Measurements from ENCODE around the gene HIF1A.

Gene HIF1A

DNA sequence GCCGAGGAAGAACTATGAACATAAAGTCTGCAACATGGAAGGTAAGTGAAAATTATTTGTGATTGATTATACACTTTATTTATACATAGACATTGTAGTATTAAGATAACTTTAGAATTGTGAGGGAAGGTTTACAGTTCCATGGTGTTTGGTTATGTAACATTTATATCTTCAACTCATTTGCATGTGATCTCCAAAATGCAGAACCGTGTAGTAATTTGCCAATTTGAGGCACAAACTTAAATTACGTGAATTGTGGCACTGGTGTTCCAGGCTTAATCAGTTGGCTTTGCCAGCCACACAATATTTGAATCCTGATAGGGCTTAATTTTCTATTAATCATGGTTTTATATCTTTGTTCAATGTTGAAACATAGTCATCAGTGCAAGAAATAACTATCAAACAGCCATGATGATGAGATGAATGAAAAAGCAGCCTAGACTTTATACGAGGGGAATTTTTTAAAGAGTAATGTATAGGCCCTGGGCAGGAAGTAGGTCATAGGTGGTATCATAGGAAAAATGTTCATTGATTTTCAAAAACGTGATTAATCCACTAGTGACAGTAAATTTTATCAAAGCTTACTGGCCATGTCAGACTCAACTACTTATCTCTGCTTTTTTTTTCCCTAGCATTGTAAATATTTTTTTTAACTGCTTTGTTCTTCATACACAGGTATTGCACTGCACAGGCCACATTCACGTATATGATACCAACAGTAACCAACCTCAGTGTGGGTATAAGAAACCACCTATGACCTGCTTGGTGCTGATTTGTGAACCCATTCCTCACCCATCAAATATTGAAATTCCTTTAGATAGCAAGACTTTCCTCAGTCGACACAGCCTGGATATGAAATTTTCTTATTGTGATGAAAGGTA is 31.7 kb downstream of the HIF1A start:
- TF ChIP-seq, protein P1, sequence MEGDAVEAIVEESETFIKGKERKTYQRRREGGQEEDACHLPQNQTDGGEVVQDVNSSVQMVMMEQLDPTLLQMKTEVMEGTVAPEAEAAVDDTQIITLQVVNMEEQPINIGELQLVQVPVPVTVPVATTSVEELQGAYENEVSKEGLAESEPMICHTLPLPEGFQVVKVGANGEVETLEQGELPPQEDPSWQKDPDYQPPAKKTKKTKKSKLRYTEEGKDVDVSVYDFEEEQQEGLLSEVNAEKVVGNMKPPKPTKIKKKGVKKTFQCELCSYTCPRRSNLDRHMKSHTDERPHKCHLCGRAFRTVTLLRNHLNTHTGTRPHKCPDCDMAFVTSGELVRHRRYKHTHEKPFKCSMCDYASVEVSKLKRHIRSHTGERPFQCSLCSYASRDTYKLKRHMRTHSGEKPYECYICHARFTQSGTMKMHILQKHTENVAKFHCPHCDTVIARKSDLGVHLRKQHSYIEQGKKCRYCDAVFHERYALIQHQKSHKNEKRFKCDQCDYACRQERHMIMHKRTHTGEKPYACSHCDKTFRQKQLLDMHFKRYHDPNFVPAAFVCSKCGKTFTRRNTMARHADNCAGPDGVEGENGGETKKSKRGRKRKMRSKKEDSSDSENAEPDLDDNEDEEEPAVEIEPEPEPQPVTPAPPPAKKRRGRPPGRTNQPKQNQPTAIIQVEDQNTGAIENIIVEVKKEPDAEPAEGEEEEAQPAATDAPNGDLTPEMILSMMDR (IDR thresholded peaks at IDR 0.05; ENCODE audit: low read depth, low read length, missing control alignments): no peak
- no peak overlapping the region for H3K4me3 ChIP-seq (ENCODE audit: low read depth, low read length)
- DNase-seq (ENCODE audit: low read depth): no peak

DNA sequence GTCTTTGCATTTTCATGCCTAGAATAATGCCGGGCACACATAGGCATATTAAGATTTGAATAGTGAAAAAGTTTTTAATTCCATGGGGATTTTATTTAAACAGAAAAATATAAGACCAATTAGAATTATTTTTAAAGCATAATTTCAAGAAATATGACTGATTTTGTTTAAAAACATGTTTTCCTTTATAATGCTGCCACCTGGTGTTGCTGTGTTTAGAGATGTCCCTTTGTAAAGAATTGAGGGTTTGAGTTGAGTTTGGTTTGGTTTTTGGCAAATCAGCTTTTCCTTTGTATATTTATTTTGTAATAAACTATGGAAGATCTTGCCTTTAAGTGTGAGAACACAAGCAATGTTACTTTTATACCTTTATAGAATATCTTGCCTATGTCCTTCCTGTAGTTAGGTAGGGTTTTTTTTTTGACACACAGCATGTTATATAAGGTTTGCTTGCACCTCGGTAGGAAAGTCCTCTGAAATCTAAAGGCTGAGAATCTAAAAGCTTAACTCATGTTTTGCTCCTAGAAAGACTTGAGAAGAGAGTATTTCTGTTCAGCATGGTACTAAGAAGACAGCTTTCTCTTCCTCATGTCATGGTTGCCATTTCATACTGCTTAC is 35.6 kb downstream of the HIF1A start:
- TF ChIP-seq, protein P1 (IDR thresholded peaks at IDR 0.05; ENCODE audit: low read depth, low read length, missing control alignments): peak; percentile 24
- H3K4me3 ChIP-seq (ENCODE audit: low read depth, low read length): no peak overlapping the region
- no peak for DNase-seq (ENCODE audit: low read depth)

DNA sequence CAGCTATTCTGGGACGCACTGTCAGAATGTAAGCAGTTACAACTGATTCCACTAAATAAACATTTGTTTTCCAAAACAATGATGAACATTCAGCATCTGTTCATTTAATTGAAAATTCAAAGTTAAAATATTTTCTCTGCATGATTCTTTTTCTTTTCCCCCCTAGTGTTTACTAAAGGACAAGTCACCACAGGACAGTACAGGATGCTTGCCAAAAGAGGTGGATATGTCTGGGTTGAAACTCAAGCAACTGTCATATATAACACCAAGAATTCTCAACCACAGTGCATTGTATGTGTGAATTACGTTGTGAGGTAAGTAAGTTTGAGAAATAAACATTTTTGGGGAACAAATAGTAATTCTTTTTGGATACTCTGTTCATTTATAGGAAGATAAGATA is 38.7 kb downstream of the HIF1A start:
- no peak for DNase-seq (ENCODE audit: low read depth)
- H3K4me3 ChIP-seq (ENCODE audit: low read depth, low read length): no peak overlapping the region
- TF ChIP-seq, protein P1 (IDR thresholded peaks at IDR 0.05; ENCODE audit: low read depth, low read length, missing control alignments): no peak

DNA sequence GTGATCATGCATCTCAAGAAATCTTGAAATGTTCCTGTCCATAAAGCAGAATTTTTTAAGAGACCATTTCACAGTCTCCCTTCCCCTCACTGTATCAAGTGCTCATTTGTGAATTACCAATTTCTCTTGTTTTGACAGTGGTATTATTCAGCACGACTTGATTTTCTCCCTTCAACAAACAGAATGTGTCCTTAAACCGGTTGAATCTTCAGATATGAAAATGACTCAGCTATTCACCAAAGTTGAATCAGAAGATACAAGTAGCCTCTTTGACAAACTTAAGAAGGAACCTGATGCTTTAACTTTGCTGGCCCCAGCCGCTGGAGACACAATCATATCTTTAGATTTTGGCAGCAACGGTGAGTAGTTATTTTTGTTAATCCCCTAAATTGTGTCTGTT is 41.4 kb downstream of the HIF1A start:
- no peak for DNase-seq (ENCODE audit: low read depth)
- no peak overlapping the region for H3K4me3 ChIP-seq (ENCODE audit: low read depth, low read length)
- TF ChIP-seq, protein P1 (IDR thresholded peaks at IDR 0.05; ENCODE audit: low read depth, low read length, missing control alignments): no peak

DNA sequence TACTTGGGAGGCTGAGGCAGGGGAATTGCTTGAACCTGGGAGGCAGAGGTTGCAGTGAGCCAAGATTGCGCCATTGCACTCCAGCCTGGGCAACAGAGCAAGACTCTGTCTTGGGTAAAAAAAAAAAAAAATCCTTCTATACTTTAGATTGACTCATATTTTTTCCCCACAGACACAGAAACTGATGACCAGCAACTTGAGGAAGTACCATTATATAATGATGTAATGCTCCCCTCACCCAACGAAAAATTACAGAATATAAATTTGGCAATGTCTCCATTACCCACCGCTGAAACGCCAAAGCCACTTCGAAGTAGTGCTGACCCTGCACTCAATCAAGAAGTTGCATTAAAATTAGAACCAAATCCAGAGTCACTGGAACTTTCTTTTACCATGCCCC is 42.6 kb downstream of the HIF1A start:
- no peak overlapping the region for H3K4me3 ChIP-seq (ENCODE audit: low read depth, low read length)
- no peak for DNase-seq (ENCODE audit: low read depth)
- TF ChIP-seq, protein P1 (IDR thresholded peaks at IDR 0.05; ENCODE audit: low read depth, low read length, missing control alignments): no peak

DNA sequence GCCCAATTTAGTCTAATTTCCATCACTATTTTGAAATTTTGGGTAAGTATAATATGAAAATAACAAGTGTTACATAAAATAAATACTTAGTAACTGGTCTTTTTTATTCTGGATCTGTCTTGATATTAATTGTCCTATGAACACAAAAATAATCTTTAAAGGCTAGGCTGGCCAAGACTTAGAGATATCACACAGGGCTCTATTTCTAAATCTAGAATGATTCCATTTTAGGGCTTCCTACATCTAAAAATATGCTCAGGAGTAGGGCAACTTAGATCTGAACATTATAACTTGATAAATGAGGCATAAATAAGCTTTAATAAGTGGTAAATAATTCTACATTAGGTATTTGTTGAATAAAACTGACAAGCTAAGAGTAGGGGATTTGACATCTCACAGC is 43.8 kb downstream of the HIF1A start:
- TF ChIP-seq, protein P1 (IDR thresholded peaks at IDR 0.05; ENCODE audit: low read depth, low read length, missing control alignments): no peak
- H3K4me3 ChIP-seq (ENCODE audit: low read depth, low read length): no peak overlapping the region
- DNase-seq (ENCODE audit: low read depth): no peak

Data from GM12864 (cell line).